SK-N-SH treated with all-trans-retinoic acid at 6 μM for 48 hours (cell line): ENCODE results near the gene MYRF.
A peak's percentile ranks its signal among the peaks of the same experiment; 100 is the strongest.

Experiments used
- ATAC-seq: fragments of 200-7000 bp; cut with Tn5 transposase; 3 replicates; pipeline ENCODE4 v1.9.1; 2020; ENCODE audit warnings: mild to moderate bottlenecking, moderate library complexity
- ARNTL ChIP-seq: fragments of 450-650 bp; formaldehyde crosslinking; IDR thresholded peaks from 2 replicates; pipeline ENCODE4 v1.5.0; 2020; ENCODE audit warnings: low read depth, mild to moderate bottlenecking, moderate library complexity, borderline replicate concordance
- BACH2 ChIP-seq: fragments of 250-450 bp; sonication (Bioruptor Pico); IDR thresholded peaks from 2 replicates; pipeline ENCODE4 v1.9.0; 2021; ENCODE audit warnings: mild to moderate bottlenecking, borderline replicate concordance
- CREB5 ChIP-seq: fragments of 250-450 bp; sonication (Bioruptor Pico); IDR thresholded peaks from 2 replicates; pipeline ENCODE4 v1.5.1; 2020; ENCODE audit warnings: low read depth, mild to moderate bottlenecking, moderate library complexity
- CSDC2 ChIP-seq: fragments of 250-450 bp; sonication (Bioruptor Pico); IDR thresholded peaks from 2 replicates; pipeline ENCODE4 v1.5.0; 2020; ENCODE audit warnings: mild to moderate bottlenecking, moderate library complexity
- CSRNP3 ChIP-seq: fragments of 250-450 bp; sonication (Bioruptor Pico); IDR thresholded peaks from 2 replicates; pipeline ENCODE4 v1.5.1; 2021; ENCODE audit warnings: mild to moderate bottlenecking, moderate library complexity
- ESRRG ChIP-seq: fragments of 250-450 bp; sonication (Bioruptor Pico); IDR thresholded peaks from 2 replicates; pipeline ENCODE4 v1.6.1; 2021; ENCODE audit warnings: mild to moderate bottlenecking
- GLIS3 ChIP-seq: fragments of 250-450 bp; sonication (Bioruptor Pico); IDR thresholded peaks from 2 replicates; pipeline ENCODE4 v1.5.0; 2020; ENCODE audit warnings: mild to moderate bottlenecking, moderate library complexity
- ISL1 ChIP-seq: fragments of 250-450 bp; sonication (Bioruptor Pico); IDR thresholded peaks from 2 replicates; pipeline ENCODE4 v2.1.2; 2022; ENCODE audit warnings: mild to moderate bottlenecking, moderate library complexity
- OSR1 ChIP-seq: fragments of 250-450 bp; sonication (Bioruptor Pico); IDR thresholded peaks from 2 replicates; pipeline ENCODE4 v1.8.0; 2022; ENCODE audit warnings: moderate library complexity, mild to moderate bottlenecking, inconsistent platforms
- PPARA ChIP-seq: fragments of 250-450 bp; sonication (Bioruptor Pico); IDR thresholded peaks from 2 replicates; pipeline ENCODE4 v1.5.0; 2020; ENCODE audit warnings: mild to moderate bottlenecking, borderline replicate concordance
- RARB ChIP-seq: fragments of 250-450 bp; sonication (Bioruptor Pico); IDR thresholded peaks from 2 replicates; pipeline ENCODE4 v1.8.0; 2021; ENCODE audit warnings: mild to moderate bottlenecking, moderate library complexity
- SNAI2 ChIP-seq: fragments of 250-450 bp; sonication (Bioruptor Pico); IDR thresholded peaks from 2 replicates; pipeline ENCODE4 v1.5.0; 2020; ENCODE audit warnings: mild to moderate bottlenecking, moderate library complexity
- TCF4 ChIP-seq: fragments of 250-450 bp; sonication (Bioruptor Pico); IDR thresholded peaks from 2 replicates; pipeline ENCODE4 v1.8.0; 2021; ENCODE audit warnings: mild to moderate bottlenecking, moderate library complexity, borderline replicate concordance
- TOX ChIP-seq: fragments of 250-450 bp; sonication (Bioruptor Pico); IDR thresholded peaks from 2 replicates; pipeline ENCODE4 v1.8.0; 2021; ENCODE audit warnings: mild to moderate bottlenecking, moderate library complexity, borderline replicate concordance
- TSHZ2 ChIP-seq: fragments of 250-450 bp; sonication (Bioruptor Pico); IDR thresholded peaks from 2 replicates; pipeline ENCODE4 v1.5.0; 2020; ENCODE audit warnings: mild to moderate bottlenecking, moderate library complexity
- ZC3H10 ChIP-seq: fragments of 250-450 bp; sonication (Bioruptor Pico); IDR thresholded peaks from 2 replicates; pipeline ENCODE4 v1.5.1; 2021; ENCODE audit warnings: mild to moderate bottlenecking, moderate library complexity
- ZFP3 ChIP-seq: fragments of 250-450 bp; sonication (Bioruptor Pico); IDR thresholded peaks from 2 replicates; pipeline ENCODE4 v1.5.0; 2020; ENCODE audit warnings: mild to moderate bottlenecking, moderate library complexity
- ZFP30 ChIP-seq: fragments of 450-650 bp; formaldehyde crosslinking; IDR thresholded peaks from 2 replicates; pipeline ENCODE4 v1.5.0; 2022; ENCODE audit warnings: mild to moderate bottlenecking, moderate library complexity
- ZNF565 ChIP-seq: fragments of 450-650 bp; formaldehyde crosslinking; conservative IDR thresholded peaks from 2 replicates; pipeline ENCODE4 v1.5.0; 2020; ENCODE audit warnings: low read depth, mild to moderate bottlenecking, moderate library complexity
- ZNF8 ChIP-seq: fragments of 450-650 bp; formaldehyde crosslinking; IDR thresholded peaks from 2 replicates; pipeline ENCODE4 v1.5.0; 2020; ENCODE audit warnings: mild to moderate bottlenecking, moderate library complexity
- TF ChIP-seq, protein P1 (sequence below): fragments of 250-450 bp; sonication (Bioruptor Pico); IDR thresholded peaks from 2 replicates; pipeline ENCODE4 v1.8.0; 2020; ENCODE audit warnings: mild to moderate bottlenecking, moderate library complexity, borderline replicate concordance
- TF ChIP-seq, protein P2 (sequence below): fragments of 250-450 bp; sonication (Bioruptor Pico); IDR thresholded peaks from 2 replicates; pipeline ENCODE4 v1.8.0; 2021; ENCODE audit warnings: low read depth, mild to moderate bottlenecking, moderate library complexity, borderline replicate concordance

MYRF gene

DNA sequence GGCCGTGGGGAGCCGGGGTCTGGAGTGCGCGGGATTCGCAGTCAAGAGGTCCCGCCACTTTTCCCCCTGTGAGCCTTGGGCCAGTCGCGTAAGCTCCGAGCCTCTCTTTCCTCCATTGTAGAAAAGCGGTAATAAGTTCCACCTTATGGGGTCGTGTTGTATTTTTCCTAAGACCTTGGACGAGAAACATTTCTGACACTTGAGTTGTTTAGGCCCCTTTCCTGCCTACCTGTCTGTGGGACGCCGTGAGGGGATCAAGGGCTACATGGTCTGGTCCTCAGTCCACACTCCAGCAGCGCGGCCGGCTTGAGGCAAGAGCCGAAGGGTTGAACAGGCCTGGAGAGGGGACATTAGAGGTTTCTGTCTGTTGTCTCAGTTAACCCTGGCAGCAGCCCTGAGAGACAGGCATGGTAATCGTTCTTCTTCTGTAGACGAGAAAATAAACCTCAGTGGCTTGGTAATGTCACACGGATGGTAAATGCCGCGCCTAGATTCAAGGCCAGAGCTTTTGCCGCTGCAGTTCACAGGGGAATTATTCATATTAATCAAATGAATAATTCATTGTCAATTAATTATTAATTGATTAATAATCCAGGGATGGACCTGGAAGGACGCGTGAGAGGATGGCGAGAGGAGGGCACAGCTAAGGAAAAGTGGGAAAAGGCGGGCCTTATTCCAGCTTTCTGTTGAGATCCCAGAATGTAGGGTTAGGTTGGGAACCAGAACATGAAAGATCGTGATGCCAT is 40.8 kb downstream of the MYRF start:
- ATAC-seq: peak; percentile 37
- TF ChIP-seq, protein P1, sequence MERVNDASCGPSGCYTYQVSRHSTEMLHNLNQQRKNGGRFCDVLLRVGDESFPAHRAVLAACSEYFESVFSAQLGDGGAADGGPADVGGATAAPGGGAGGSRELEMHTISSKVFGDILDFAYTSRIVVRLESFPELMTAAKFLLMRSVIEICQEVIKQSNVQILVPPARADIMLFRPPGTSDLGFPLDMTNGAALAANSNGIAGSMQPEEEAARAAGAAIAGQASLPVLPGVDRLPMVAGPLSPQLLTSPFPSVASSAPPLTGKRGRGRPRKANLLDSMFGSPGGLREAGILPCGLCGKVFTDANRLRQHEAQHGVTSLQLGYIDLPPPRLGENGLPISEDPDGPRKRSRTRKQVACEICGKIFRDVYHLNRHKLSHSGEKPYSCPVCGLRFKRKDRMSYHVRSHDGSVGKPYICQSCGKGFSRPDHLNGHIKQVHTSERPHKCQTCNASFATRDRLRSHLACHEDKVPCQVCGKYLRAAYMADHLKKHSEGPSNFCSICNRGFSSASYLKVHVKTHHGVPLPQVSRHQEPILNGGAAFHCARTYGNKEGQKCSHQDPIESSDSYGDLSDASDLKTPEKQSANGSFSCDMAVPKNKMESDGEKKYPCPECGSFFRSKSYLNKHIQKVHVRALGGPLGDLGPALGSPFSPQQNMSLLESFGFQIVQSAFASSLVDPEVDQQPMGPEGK (CRISPR knock-in tag): no peak
- TF ChIP-seq OSR1: no peak
- TF ChIP-seq GLIS3 (CRISPR knock-in tag): no peak
- no peak for TF ChIP-seq ZNF565 (CRISPR knock-in tag)
- TF ChIP-seq, protein P2, sequence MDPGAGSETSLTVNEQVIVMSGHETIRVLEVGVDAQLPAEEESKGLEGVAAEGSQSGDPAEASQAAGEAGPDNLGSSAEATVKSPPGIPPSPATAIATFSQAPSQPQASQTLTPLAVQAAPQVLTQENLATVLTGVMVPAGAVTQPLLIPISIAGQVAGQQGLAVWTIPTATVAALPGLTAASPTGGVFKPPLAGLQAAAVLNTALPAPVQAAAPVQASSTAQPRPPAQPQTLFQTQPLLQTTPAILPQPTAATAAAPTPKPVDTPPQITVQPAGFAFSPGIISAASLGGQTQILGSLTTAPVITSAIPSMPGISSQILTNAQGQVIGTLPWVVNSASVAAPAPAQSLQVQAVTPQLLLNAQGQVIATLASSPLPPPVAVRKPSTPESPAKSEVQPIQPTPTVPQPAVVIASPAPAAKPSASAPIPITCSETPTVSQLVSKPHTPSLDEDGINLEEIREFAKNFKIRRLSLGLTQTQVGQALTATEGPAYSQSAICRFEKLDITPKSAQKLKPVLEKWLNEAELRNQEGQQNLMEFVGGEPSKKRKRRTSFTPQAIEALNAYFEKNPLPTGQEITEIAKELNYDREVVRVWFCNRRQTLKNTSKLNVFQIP (CRISPR knock-in tag): no peak
- TF ChIP-seq CREB5 (CRISPR knock-in tag): no peak
- no peak for TF ChIP-seq ZC3H10 (CRISPR knock-in tag)
- TF ChIP-seq RARB (CRISPR knock-in tag): no peak
- no peak for TF ChIP-seq CSDC2 (CRISPR knock-in tag)
- TF ChIP-seq ESRRG (CRISPR knock-in tag): no peak
- TF ChIP-seq TCF4: no peak
- TF ChIP-seq CSRNP3: no peak
- TF ChIP-seq ZFP3: no peak
- TF ChIP-seq ISL1 (CRISPR knock-in tag): no peak
- no peak for TF ChIP-seq ARNTL
- TF ChIP-seq ZNF8 (CRISPR knock-in tag): no peak
- no peak for TF ChIP-seq ZFP30

DNA sequence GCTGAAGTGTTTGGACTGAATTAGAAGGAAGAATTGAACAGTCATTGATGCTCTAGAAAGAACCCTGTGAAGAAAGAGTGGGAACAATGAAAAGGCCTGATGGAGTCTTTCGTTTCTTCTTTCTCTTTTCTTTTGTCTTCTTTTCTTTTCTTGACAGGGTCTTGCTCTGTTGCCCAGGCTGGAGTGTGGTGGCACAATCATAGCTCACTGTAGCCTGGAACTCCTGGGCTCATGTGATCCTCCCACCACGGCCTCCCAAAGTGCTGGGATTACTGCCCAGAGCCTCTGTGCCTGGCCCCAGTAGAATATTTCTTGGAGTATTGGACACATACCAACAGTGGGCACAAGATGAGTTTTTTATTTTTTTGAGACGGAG is 41.4 kb downstream of the MYRF start:
- ATAC-seq: no peak
- TF ChIP-seq ZNF8 (CRISPR knock-in tag) (no peak), CSRNP3 (no peak), GLIS3 (CRISPR knock-in tag) (no peak), ISL1 (CRISPR knock-in tag) (no peak), BACH2 (CRISPR knock-in tag) (no peak), PPARA (CRISPR knock-in tag) (no peak), ZC3H10 (CRISPR knock-in tag) (no peak), TCF4 (no peak), CREB5 (CRISPR knock-in tag) (no peak), ESRRG (CRISPR knock-in tag) (no peak), SNAI2 (CRISPR knock-in tag) (no peak), TSHZ2 (CRISPR knock-in tag) (no peak), RARB (CRISPR knock-in tag) (no peak), ZFP3 (no peak), ZFP30 (no peak), ARNTL (no peak), TOX (CRISPR knock-in tag) (no peak), ZNF565 (CRISPR knock-in tag) (no peak)
- TF ChIP-seq, protein P2 (CRISPR knock-in tag): no peak
- TF ChIP-seq, protein P1 (CRISPR knock-in tag): no peak
